Brain microvascular endothelial cell (primary cell): ENCODE measurements around the gene CAMTA1.

Source experiments
- DNase-seq: peaks from one replicate; pipeline ENCODE4 v3.0.0-alpha.2; 2020
- H3K27ac ChIP-seq: fragments of 250-450 bp; sonication (Bioruptor Pico); 2 replicates; pipeline ENCODE4 v1.5.1; 2020; ENCODE audit warnings: mild to moderate bottlenecking, moderate library complexity
- H3K27me3 ChIP-seq: fragments of 250-450 bp; sonication (Bioruptor Pico); replicated peaks from 2 replicates; pipeline ENCODE4 v1.5.1; 2020; ENCODE audit warnings: mild to moderate bottlenecking
- H3K36me3 ChIP-seq: fragments of 250-450 bp; sonication (Bioruptor Pico); replicated peaks from 2 replicates; pipeline ENCODE4 v1.5.1; 2020; ENCODE audit warnings: mild to moderate bottlenecking
- H3K4me3 ChIP-seq: 2 replicates; pipeline ENCODE4 v1.5.1; 2011; ENCODE audit warnings: low read depth, mild to moderate bottlenecking, control low read depth, low read length, moderate library complexity
- in situ Hi-C: cut with HindIII; loops from 2 replicates; pipeline ENCODE4 v1.10.0; 2017; ENCODE audit warnings: low sequenced_read_pairs, low pct_ligation_motif_present
- TF ChIP-seq, protein P1 (sequence below): IDR thresholded peaks from 2 replicates; pipeline ENCODE4 v1.5.1; 2011; ENCODE audit warnings: low read depth, mild to moderate bottlenecking, moderate library complexity, low read length, control low read depth, inconsistent platforms; ENCODE audit errors: missing control alignments

The CAMTA1 gene

DNA sequence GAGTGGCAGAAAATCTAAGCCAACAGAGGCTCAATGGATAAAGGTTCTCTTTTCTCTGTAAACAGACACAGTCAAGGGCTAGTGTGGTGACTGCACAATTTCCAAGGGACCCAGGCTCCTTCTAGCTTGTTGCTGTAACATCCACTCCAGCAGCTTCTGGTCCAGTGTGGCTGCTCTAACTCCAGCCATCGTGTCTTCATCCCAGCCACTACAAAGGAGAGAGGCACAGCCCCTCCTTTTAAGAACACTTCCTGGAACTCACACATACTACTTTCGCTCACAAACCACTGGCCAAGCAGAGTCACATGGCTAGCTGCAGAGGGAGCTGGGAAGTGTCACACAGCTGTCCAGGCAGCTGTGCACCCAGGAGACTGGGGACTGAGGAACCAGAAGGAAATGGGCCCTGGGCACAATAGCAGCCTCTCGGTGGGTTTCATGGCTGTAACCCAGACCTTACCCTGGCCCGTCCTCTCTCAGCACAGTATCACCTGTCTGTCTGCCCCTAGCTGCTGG lies 797.3 kb downstream of the CAMTA1 start:
- Histone ChIP-seq H3K27me3 (no peaks in the 10 kb centered on the region), H3K36me3 (no peaks in the 10 kb centered on the region), H3K4me3 (no peak overlapping the region), H3K27ac (no peak overlapping the region)
- no peak for DNase-seq
- TF ChIP-seq, protein P1, sequence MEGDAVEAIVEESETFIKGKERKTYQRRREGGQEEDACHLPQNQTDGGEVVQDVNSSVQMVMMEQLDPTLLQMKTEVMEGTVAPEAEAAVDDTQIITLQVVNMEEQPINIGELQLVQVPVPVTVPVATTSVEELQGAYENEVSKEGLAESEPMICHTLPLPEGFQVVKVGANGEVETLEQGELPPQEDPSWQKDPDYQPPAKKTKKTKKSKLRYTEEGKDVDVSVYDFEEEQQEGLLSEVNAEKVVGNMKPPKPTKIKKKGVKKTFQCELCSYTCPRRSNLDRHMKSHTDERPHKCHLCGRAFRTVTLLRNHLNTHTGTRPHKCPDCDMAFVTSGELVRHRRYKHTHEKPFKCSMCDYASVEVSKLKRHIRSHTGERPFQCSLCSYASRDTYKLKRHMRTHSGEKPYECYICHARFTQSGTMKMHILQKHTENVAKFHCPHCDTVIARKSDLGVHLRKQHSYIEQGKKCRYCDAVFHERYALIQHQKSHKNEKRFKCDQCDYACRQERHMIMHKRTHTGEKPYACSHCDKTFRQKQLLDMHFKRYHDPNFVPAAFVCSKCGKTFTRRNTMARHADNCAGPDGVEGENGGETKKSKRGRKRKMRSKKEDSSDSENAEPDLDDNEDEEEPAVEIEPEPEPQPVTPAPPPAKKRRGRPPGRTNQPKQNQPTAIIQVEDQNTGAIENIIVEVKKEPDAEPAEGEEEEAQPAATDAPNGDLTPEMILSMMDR = no peak
- in situ Hi-C loops = no loop called here

DNA sequence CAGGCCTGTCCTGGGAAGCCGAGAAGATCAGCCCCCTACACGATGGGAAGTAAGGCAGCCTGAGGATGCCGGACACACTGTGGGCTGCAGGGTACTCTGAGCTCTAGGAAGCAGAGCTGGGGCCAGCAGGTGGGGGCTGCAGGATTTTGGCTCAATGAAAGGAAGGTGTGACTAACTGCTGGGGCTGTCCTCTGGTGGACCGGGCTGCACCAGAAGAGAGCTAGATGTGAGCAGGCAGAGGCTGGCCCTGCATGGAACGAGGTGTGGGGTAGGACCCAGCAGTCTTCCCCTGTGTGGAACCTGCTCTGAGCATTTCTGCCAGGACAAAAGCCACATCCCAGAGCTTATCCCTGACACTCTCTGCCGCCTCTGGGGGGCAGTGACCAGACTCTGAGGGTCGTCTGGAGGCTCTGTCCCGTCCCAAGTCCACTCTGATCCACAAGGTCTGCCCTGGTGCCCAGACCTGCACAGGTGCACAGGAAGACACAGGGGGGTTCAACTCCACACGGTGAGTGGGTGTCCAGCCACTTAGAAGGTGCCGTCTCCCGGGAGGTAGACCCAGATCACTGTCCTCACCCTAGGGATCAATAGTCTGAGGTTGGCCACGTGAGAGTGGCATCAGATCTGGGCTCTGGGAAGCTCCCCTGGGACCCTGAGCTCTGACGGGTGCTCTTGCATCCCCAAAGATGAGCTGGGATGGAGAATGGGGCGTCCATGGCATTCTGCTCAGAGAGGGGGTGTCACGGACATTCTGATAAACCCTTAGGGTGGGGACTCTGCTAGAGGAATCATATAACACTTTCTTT lies 798.2 kb downstream of the CAMTA1 start:
- TF ChIP-seq, protein P1 = no peak
- in situ Hi-C loops = no loop called here
- H3K27me3 ChIP-seq = no peaks in the 10 kb centered on the region
- H3K4me3 ChIP-seq = no peak overlapping the region
- H3K36me3 ChIP-seq = no peaks in the 10 kb centered on the region
- H3K27ac ChIP-seq = no peak overlapping the region
- DNase-seq = no peak

DNA sequence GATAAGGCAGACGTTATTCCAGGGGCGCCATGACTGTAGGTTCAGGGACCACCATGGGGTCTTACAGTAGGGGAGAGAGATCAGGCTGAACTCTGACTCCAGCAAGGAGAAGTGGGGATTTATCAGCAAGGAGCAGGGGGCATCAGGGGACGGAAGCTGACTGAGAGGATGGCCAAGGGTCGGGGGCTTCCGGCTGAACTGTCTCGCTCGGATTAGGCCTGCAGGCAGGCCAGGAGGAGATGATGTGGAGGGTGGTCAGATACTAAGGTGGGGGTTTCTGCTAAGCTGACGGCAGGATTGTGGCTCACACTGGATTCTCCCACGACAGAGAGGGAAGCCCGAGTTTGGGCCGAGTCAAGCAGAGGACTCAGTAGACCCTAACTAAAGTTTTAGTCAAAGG lies 798.9 kb downstream of the CAMTA1 start:
- in situ Hi-C loops = no loop called here
- no peaks in the 10 kb centered on the region for H3K36me3 ChIP-seq
- no peak overlapping the region for H3K27ac ChIP-seq
- no peak overlapping the region for H3K4me3 ChIP-seq
- TF ChIP-seq, protein P1 = no peak
- no peaks in the 10 kb centered on the region for H3K27me3 ChIP-seq
- DNase-seq = no peak

DNA sequence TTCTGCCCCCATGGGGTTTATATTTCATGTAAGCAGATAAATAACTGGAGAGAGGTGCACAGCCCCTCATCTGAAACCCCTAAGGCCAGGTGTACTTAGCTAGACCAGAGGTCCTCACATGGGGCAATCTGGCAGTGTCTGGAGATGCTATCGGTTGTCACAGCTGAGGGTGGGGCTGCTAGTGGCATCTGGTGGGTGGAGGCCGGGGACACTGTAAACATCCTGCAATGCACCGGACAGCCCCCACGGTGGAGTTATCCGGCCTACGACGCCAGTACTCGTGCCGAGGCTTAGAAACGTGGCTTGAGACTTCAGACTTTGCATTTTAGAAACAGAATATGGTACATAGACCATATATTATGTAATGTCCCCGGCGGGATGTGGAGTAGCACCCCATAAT lies 799.4 kb downstream of the CAMTA1 start:
- TF ChIP-seq, protein P1 = no peak
- Histone ChIP-seq H3K27ac (no peak overlapping the region), H3K36me3 (no peaks in the 10 kb centered on the region), H3K4me3 (no peak overlapping the region), H3K27me3 (no peaks in the 10 kb centered on the region)
- DNase-seq = no peak
- in situ Hi-C loops = no loop called here

DNA sequence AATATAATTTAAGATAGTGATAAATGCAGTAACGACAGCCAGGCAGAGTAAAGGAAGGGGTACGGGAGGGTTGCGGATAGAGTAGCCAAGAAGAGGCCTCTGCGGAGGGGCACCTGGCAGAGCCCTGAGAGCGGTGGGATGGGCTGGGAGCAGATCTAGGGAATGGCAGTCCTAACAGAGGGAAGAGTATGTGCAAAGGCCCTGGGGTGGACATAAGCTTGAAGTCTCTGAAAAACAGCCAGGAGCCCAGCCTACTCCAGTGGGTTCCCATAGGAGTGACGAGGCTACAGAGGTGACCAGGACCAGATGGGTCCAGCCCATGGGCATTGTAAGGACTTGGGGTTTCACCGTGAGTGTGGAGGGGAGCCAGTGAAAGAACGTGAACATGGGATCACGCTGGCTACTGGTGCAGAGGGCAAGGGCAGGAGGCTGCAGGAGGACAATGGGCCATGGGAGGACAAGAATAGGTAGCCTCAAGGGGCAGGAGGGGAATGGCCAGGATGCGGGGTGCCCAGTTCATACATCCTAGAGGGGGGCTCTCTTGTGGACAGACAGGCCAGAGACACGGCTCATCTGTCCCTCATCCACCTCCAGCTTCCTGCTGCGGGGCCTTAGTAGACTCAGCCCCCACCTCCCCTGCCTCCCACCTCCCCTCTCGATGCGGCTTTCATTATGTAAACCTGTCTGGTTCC lies 800.1 kb downstream of the CAMTA1 start:
- TF ChIP-seq, protein P1 = no peak
- Histone ChIP-seq H3K27ac (no peak overlapping the region), H3K27me3 (no peaks in the 10 kb centered on the region), H3K4me3 (no peak overlapping the region), H3K36me3 (no peaks in the 10 kb centered on the region)
- in situ Hi-C loops = no loop called here
- no peak for DNase-seq
